GM12892 (cell line): Measurements from ENCODE around the gene LBH.

Experiments used
- DNase-seq: peaks from one replicate; pipeline ENCODE4 v3.0.0; 2011; ENCODE audit not compliant: insufficient read length
- FAIRE-seq: peaks from 2 replicates; lab custom pipeline; 2011; peaks lifted over from hg19 to GRCh38; lab: Jason Lieb, UNC
- POLR2A ChIP-seq: IDR thresholded peaks from 2 replicates; pipeline ENCODE4 v1.6.1; 2011; ENCODE audit warnings: low read depth, low read length, control low read depth
- POLR2AphosphoS5 ChIP-seq: IDR thresholded peaks from 2 replicates; pipeline ENCODE4 v1.6.1; 2011; ENCODE audit warnings: low read depth, low read length, control low read depth
- TAF1 ChIP-seq: IDR thresholded peaks from 2 replicates; pipeline ENCODE4 v1.6.1; 2011; ENCODE audit warnings: low read depth, mild to moderate bottlenecking, control low read depth, low read length, borderline replicate concordance

The LBH gene

GRCh38 chr2:30255026-30255425, 23.7 kb downstream of the LBH start:
- FAIRE-seq = no peak
- DNase-seq = no peak
- TF ChIP-seq POLR2A (no peak), TAF1 (no peak), POLR2AphosphoS5 (no peak)

- no peak for TF ChIP-seq POLR2AphosphoS5
- TF ChIP-seq TAF1 = no peak
- TF ChIP-seq POLR2A = no peak
- DNase-seq = no peak
- FAIRE-seq = no peak
These were observed 24.4 kb downstream of the LBH start for GRCh38 chr2:30255466-30256408.

- no peak for FAIRE-seq
- DNase-seq = no peak
- TF ChIP-seq POLR2AphosphoS5 (no peak), POLR2A (no peak), TAF1 (no peak)
These were observed 26.2 kb downstream of the LBH start for GRCh38 chr2:30257266-30258214.

GRCh38 chr2:30259071-30259470, 27.7 kb downstream of the LBH start:
- DNase-seq = no peak
- FAIRE-seq = no peak
- no peak for TF ChIP-seq POLR2AphosphoS5
- TF ChIP-seq TAF1 = no peak
- no peak for TF ChIP-seq POLR2A

DNA sequence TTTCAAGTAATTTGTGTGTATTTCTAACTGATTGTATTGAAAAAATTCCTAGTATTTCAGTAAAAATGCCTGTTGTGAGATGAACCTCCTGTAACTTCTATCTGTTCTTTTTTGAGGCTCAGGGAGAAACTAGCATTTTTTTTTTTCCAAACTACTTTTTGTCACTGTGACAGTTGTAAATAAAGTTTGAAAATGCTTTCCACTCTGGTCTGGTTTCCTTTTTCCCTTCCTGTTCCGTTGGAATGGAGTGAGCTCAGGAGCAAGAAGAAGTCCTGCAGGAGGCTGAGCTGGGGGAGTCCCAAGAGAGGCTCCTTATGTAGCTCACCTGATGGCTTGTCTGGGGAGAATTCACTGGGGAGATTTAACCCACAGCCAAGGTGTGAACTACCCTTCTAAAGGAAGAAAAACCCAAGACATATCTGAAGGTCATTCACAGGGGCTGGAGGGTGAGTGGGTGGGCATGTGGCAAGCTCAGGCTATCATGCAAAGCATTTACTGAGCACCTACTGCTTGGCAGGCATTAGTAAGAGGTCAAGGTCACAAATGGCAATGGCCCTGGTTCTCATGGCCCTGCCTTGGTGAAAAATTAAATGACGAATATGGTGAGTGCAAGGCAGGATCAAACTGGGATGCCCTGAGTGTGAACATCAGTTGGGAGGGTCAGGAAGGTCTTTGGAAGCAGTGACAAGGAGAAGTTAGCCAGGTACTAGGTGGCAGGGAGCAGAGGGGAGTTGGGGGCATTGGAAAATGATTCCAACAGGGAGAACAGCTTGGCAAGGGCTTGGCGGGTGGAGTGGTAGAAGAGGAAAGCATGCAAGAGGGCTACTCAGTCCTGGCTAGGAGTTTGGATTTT, 28.7 kb downstream of the LBH start:
- DNase-seq = no peak
- TF ChIP-seq TAF1 (no peak), POLR2A (no peak), POLR2AphosphoS5 (no peak)
- no peak for FAIRE-seq

GRCh38 chr2:30260941-30261340, 29.6 kb downstream of the LBH start:
- TF ChIP-seq POLR2A (no peak), POLR2AphosphoS5 (no peak), TAF1 (no peak)
- FAIRE-seq = no peak
- DNase-seq = no peak

GRCh38 chr2:30261695-30262211, 30.4 kb downstream of the LBH start:
- FAIRE-seq (no peak), DNase-seq (no peak)
- TF ChIP-seq POLR2A (no peak), TAF1 (no peak), POLR2AphosphoS5 (no peak)

DNA sequence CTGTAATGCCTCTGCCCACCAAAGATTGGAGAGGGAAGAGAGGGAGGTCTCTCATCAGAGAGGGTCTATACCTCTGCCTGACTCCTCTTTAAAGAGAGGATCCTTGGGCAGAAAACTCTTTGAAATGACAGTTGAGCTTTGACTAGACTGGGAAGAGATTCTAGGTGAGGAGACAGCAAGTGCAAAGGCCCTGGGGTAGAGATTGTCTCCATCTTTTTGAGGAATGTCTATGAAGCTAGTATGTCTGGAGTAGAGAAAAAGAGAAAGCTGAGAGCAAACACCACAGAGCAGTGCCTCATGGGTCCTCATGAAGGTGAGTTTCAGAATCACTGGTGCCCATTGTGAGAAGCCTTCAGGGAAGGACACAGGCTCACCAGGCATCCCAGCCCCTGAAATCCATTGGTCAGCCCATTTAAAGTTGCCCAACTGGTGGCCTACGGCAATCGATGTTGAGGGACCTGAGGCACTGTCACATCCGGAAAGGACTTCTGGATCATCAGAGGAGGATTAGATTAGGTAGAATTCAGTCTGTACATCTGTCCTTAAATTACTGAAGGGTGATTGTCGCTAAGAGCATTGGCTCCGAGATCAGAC, 31.5 kb downstream of the LBH start:
- TF ChIP-seq TAF1 = no peak
- TF ChIP-seq POLR2A = no peak
- TF ChIP-seq POLR2AphosphoS5 = no peak

DNA sequence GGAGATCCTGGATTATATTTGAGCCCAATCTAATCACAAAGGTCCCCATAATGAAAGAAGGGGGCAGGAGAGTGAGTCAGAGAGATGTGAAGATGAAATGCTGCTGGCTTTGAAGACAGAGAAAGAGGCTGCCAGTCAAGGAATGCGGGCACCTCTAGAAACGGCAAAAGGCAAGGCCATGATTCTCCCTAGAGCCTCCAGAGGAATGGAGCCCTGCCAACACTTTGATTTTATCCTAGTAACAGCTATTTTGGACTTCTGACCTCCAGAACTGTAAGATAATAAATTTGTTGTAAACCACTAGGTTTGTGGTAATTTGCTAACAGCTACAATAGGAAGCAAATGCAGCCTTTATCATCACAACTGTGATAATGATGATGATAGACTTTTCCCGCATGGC, 32.9 kb downstream of the LBH start:
- DNase-seq = no peak
- FAIRE-seq = no peak
- no peak for TF ChIP-seq POLR2AphosphoS5
- no peak for TF ChIP-seq POLR2A
- no peak for TF ChIP-seq TAF1

More for the DNA sequence above, 31.5 kb downstream of the LBH start:
- DNase-seq (no peak), FAIRE-seq (no peak)
